Amniotic epithelial cell (primary cell): ENCODE data around the gene ANTKMT.

ENCODE experiments used
- DNase-seq: peaks from one replicate; pipeline ENCODE4 v3.0.0-alpha.2; 2010; ENCODE audit warnings: low read depth

The ANTKMT gene, protein sequence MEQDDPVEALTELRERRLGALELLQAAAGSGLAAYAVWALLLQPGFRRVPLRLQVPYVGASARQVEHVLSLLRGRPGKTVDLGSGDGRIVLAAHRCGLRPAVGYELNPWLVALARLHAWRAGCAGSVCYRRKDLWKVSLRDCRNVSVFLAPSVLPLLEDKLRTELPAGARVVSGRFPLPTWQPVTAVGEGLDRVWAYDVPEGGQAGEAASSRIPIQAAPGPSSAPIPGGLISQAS

DNA sequence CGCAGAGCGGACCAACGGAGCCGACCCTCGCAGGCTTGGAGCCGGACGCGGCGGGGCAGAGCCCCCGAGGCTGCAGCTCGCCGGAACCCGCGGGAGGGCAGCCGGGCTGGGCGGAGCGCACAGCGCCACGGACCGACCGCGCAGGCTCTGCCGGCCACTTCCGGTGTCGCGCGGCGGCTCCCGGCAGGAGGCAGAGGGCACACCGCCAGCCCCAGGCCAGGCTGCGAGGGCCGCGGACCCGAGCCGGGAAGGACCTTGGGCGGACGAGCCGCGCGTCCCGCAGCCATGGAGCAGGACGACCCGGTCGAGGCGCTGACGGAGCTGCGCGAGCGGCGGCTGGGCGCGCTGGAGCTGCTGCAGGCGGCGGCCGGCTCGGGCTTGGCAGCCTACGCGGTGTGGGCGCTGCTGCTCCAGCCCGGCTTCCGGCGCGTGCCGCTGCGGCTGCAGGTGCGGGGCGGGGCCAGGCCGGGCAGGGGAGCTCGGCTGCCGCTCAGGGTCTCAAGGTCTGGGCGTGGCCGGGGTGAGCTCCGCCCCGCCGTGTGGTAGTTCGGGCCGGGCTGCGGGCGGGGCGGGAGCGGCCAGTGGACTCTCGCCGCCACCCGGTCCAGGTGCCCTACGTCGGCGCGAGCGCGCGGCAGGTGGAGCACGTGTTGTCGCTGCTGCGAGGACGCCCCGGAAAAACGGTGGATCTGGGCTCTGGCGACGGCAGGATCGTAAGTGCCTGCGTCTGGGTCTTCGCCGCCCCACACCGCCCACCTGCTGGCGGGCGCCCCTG lies at the start of gene ANTKMT:
Gene ANTKMT (plus strand): TSS at position 157 of the 775 bp plus-strand sequence. CDS start 129 bp downstream, at position 286.
- peak; percentile 61 for DNase-seq

DNA sequence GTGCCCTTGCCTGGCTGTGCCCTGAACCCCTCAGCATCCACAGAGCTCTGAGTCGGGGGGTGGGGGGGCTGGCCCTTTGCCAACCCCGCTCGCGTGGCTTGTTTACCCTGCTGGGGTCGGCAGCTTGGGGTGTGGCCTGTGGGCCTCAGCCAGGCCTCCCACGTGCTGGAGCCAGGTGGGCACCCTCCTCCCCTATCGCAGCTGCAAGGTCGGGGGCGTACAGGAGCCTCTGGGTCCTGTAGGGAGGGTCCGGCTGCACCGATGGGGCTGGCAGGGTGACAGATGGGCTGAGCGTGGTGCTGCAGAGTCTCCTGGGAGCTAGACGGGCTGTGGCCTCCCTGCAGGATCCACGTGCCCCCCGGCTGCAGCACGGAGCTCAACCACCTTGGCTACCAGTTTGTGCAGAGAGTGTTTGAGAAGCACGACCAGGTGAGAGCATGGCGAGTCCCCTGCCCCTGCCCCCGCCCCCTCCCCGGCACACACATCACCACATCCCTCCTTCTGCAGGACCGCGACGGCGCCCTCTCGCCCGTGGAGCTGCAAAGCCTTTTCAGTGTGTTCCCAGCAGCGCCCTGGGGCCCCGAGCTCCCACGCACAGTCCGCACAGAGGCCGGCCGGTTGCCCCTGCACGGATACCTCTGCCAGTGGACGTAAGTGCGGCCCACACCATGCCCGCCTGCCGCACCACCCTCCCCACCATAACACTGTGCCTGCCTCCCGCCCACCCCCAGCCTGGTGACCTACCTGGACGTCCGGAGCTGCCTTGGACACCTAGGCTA lies 49.4 kb upstream of the ANTKMT start:
- DNase-seq, result no peak

DNA sequence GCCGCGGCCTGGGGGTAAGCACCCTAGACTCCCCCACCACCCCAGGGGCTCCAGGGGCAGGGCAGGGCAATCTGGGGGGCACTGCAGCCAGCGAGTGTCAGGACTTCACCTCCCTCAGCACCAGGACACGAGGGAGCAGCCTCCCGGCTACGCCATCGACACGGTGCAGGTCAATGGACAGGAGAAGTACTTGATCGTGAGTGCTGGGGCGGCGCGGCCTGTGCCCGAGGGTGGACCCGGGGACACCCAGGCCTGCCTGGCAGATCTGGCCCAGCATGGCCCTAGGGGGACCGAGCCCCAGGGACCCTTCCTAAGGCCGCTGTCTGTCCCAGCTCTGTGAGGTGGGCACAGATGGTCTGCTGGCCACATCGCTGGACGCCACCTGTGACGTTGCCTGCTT lies 48.6 kb upstream of the ANTKMT start:
- DNase-seq, result no peak

DNA sequence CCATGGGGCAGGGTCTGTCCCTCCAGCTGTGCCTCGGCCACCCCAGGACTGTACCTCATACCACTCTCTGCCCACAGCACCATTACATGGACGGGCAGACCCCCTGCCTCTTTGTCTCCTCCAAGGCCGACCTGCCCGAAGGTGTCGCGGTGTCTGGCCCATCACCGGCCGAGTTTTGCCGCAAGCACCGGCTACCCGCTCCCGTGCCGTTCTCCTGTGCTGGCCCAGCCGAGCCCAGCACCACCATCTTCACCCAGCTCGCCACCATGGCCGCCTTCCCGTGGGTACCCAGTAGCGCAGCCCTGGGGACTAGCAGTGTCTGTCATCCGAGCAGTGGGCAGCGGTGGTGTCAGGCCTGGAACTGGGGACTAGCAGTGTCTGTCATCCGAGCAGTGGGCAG lies 48.1 kb upstream of the ANTKMT start:
- DNase-seq, result no peak

DNA sequence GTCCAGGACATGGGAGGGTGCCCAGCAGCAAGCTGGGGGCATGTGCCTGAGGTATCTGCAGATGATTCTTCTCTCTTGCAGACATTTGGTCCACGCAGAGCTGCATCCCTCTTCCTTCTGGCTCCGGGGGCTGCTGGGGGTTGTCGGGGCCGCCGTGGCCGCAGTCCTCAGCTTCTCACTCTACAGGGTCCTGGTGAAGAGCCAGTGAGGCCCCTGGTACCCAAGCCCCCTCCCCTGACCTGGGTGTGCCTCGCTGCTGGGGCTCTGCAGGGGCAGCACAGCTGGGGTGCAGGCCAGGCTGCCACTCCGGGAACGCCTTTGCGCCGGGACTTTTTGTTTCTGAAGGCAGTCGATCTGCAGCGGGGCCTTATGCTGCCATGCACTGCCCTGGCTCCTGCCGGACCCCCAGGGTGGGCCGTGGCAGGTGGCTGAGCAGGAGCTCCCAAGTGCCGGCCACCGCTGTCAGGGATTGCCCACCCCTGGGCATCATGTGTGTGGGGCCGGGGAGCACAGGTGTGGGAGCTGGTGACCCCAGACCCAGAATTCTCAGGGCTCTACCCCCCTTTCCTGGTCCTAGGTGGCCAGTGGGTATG lies 47.5 kb upstream of the ANTKMT start:
- no peak for DNase-seq

DNA sequence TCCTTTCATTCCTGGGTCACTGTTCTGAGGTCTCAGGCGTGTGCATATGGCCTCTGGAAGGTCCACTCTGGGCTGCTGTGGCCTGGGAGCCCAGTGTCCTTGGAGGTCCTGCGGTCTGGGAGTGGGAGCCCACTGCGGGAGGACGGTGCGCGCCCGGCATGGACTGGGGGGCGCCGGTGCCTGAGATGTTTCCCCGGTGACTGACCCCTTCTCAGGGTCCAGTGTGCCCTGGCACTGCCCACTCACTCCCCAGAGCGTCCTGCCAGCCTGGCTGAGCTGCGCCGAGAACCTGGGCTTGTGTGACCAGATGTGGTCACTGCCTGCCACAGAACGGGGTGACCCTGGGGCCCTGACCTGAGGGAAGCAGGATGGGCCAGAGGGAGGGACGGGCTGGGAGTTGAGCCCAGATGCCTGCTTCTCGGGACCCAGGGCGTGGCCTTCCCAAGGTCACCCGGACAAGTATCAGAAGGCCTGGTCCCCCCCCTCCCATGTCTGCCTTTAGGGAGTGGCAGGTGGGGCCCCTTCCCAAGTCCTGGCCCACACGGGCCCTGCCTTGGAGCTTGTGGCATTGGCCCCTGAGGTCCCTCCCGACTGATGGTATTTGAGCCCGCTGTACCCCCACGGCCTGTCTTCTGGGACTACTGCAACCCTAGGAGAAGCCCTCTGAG lies 46.6 kb upstream of the ANTKMT start:
- no peak for DNase-seq

DNA sequence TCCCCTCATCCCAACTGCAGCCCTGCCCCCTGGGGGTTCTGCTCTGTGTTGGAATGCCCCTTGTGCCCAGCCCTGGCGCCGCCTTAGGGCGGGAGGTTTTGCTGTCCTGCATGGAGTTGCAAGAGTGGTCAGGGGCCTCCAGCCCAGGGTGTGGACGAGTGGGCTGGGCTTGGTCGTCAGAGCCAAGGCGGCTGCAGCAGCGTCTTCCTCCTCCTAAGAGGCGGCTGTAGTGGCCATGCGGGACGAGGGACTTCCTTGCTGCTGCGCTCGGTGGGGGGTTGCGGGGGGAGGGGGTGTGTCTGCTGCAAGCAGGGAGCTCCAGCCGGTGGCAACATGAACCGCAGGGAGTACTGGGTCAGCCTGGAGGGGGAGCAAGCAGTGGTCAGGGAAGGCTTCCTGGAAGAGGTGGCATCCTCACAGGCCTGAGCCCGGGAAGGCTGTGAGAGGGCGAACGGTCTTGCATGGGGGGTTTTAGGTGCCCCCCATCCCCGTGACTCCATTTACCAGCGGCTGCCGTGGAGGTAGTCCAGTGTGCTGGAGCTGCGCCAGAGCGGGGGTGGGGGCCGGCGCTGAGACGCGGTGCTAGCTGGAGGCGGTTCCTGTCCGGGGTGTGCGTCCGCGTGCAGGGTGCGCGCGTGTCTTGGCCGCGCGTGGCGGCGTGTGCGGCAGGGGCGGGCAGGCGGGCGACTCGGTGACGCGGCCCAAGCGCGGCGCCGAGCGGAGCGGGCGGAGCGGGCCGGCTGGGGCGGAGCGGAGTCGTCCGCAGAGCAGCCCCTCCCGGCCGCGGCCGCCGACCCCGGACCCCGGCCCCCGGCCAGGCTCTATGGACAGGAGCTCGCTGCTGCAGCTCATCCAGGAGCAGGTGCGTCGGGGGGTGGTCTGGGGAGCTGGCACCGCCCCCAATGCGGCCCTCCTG lies 45.7 kb upstream of the ANTKMT start, which contains the start of gene RHBDL1:
Gene RHBDL1 (plus strand): TSS at position 704 of the 916 bp plus-strand sequence. CDS start 120 bp downstream, at position 824.
- DNase-seq, result peak; percentile 55

DNA sequence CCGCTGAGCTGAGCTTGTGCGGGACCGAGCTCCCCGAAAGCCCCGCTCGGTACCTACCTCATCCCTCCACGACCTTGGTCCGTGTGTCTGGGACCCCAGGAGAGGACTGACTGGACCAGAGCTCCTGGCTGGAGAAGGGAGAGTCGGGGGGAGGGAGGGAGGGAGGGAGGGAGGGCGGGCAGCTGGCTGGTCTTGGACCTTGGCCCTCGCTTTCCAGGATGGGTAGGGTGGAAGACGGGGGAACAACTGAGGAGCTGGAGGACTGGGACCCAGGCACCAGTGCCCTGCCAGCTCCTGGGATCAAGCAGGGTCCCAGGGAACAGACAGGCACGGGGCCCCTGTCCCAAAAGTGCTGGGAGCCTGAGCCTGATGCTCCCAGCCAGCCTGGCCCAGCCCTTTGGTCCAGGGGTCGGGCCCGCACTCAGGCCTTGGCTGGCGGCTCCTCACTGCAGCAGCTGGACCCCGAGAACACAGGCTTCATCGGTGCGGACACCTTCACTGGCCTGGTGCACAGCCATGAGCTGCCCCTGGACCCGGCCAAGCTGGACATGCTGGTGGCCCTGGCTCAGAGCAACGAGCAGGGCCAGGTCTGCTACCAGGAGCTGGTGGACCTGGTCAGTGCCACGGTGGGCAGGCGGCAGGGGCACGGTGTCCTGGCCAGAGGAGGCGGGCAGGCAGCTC lies 44.9 kb upstream of the ANTKMT start:
- DNase-seq, result no peak

DNA sequence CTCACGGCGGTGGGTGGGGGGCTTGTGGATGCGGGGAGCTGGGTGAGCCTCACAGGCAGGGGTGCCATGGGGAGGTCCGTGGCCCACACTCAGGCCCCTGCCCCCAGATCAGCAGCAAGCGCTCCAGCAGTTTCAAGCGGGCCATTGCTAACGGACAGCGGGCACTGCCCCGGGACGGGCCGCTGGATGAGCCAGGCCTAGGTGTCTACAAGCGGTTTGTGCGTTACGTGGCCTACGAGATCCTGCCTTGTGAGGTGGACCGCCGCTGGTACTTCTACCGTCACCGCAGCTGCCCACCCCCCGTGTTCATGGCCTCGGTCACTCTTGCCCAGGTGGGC lies 44.4 kb upstream of the ANTKMT start:
- DNase-seq, result no peak

DNA sequence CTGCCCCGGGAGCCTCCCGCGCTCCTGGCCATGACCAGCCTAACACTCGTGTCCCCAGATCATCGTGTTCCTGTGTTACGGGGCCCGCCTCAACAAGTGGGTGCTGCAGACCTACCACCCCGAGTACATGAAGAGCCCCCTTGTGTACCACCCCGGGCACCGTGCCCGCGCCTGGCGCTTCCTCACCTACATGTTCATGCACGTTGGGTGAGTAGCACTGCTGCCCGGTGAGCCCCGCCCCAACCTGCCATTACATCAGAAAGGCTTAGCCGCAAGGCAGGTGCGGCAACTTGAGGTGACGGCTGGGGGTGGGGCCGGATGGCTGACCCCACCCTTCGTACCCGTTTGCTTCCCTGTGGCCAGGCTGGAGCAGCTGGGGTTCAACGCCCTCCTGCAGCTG lies 44.0 kb upstream of the ANTKMT start:
- no peak for DNase-seq

DNA sequence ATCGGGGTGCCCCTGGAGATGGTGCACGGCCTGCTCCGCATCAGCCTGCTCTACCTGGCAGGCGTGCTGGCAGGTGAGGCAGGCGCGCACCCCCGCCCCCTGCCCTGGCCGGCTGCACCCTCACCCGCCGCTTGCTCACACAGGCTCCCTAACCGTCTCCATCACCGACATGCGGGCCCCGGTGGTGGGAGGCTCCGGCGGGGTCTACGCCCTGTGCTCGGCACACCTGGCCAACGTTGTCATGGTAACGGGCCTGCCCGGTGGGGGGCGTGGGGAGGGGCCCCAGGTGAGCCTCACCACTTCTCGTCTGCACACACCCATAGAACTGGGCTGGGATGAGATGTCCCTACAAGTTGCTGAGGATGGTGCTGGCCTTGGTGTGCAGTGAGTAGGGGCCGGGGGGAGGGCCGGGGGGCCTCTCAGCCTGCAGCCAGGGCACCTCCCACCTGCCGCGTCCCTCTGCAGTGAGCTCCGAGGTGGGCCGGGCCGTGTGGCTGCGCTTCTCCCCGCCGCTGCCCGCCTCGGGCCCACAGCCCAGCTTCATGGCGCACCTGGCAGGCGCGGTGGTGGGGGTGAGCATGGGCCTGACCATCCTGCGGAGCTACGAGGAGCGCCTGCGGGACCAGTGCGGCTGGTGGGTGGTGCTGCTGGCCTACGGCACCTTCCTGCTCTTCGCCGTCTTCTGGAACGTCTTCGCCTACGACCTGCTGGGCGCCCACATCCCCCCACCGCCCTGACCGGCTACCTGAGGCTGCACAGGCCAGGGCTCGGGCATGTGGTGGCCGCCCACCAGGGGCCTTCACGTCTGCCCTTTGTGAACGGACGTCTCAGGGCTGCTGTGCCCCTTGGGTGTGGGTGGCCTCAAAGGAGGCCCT lies 43.4 kb upstream of the ANTKMT start:
- DNase-seq, result no peak

DNA sequence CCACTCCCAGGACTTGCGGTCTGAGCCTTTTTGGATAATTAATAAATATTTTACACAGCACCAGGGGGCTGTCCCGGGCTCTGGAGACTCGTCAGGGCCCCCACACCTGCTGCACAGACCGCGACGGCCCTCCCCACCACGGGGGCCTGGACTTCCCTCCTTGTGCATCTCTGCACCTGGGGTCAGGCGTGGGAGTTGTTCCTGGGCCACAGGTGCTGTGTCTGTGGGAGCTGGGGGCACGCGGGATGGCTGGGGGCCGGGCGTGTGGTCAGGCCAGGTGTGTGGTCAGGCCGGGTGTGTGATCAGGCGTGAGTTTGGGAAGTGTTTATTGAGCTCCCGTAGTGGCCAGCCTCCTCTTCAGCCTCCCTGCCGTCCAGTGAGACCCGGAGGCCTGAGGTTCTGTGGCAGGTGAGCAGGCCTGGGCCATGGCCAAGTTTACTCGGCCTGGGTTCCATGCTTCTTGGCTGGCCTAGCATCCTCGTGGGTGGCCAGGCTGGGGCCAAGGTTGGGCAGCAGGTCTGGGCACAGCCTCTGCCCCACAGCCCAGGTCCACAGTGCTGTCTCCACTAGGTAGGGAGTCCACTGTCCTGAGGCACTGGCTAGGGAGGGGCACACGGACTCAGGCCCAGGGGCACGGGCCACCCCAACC lies 42.6 kb upstream of the ANTKMT start:
- no peak for DNase-seq

DNA sequence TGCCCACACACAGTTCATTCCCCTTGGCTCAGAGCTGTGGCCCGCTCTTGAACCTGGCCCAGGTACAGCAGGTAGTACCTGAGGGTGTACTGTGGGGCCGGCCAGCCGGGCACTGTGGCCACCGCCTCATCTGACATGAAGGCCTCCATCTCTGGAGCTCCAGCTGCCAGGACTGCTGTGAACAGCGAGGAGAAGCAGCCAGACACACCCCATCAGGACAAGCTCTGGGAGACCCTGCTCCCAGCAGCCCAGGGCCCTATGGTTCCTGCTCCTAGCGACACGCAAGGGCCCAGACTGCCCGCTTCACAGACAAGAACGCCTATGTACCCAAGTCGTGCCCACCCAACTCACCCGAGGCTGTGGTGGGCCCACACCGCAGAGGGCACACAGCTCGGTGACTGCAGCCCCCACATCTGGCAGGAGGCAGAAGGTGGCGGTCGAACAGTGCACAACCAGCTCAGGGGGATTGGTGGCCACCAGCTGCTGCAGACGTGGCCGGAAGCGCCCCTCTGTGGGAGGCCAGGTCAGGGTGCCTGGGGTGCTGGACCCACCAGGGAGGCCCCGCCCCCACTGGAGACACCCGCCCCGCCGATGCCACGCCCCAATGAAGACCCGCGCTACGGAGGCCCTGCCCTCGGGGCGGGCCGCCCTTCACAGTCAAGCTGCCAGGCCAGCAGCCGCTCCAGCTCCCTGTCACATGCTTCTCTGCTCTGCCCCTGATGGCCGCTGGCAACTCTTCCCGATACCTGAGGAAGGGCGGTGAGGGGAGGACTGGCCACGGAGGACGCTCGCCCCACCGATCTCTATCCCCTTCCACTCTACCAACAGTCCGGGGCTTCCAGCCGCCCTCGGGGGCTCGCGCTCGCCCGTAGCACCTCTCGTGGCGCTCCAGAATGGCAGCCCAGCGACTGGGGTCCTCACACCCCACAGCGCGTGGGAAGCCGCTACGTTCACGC lies 41.8 kb upstream of the ANTKMT start:
- DNase-seq, result peak; percentile 40

DNA sequence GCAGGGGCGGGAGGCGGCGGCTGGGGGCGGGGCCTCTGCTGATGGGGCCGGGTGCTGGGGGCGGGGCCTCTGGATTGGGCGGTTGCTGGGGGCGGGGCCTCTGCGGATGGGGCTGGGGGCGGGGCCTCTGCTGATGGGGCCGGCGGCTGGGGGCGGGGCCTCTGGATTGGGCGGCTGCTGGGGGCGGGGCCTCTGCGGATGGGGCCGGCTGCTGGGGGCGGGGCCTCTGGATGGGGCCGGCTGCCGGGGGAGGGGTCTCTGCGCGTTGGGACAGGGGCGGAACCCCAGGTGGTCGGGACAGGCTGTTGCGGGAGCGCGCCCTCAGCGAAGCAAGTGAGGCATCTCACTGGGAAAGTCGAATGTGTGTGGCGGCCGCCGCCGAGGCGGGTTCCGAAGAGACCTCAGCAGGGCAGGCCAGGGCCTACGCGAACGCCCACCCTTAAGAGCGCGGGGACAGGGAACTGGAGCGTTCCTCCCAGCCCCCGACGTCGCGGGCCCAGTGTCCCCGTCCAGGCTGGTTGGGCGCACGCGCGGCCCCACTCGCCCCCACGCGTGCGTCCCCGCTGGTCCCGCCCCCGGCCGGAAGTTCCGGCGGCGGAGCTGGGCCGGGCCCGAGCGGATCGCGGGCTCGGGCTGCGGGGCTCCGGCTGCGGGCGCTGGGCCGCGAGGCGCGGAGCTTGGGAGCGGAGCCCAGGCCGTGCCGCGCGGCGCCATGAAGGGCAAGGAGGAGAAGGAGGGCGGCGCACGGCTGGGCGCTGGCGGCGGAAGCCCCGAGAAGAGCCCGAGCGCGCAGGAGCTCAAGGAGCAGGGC lies 40.9 kb upstream of the ANTKMT start, which contains the start of gene STUB1:
Gene STUB1 (plus strand): TSS at position 597 of the 811 bp plus-strand sequence. CDS start 116 bp downstream, at position 713.
- DNase-seq, result peak; percentile 72

DNA sequence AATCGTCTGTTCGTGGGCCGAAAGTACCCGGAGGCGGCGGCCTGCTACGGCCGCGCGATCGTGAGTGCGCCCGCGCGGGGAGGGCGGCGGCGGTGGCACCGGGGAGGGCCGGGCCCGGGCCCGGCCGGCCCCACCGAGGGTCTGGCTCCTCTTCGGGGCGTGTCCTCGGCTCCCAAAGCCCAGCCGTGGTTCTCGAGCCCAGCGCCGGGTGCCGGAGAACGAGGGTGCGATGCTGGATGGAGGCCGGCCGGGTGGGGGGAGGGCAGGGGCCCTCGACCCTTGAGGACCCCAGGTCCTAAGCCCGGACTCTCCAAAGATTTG lies 40.4 kb upstream of the ANTKMT start:
- DNase-seq, result no peak

DNA sequence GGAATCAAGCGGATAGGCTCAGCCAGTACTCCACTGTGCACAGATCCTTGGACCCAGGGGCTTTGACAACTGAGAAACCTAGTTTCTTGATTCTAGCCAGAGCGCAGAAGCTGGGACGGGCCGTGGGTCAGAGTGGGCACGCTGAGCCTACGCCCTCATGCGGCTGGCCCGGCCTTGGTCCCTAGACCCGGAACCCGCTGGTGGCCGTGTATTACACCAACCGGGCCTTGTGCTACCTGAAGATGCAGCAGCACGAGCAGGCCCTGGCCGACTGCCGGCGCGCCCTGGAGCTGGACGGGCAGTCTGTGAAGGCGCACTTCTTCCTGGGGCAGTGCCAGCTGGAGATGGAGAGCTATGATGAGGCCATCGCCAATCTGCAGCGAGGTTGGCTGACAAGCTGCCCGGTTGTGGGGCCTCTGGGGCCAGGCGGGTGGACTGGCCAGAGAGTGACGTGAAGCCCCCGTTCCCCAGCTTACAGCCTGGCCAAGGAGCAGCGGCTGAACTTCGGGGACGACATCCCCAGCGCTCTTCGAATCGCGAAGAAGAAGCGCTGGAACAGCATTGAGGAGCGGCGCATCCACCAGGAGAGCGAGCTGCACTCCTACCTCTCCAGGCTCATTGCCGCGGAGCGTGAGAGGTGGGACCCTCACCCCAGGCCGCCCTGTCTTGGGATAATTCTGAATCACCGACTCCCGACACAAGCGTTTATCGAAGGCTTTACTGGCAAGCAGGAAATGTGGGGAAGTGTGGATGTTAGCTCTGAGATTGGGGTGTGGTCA lies 39.8 kb upstream of the ANTKMT start:
- peak; percentile 36 for DNase-seq
